ENCODE results near the gene FAM107B.

DNA sequence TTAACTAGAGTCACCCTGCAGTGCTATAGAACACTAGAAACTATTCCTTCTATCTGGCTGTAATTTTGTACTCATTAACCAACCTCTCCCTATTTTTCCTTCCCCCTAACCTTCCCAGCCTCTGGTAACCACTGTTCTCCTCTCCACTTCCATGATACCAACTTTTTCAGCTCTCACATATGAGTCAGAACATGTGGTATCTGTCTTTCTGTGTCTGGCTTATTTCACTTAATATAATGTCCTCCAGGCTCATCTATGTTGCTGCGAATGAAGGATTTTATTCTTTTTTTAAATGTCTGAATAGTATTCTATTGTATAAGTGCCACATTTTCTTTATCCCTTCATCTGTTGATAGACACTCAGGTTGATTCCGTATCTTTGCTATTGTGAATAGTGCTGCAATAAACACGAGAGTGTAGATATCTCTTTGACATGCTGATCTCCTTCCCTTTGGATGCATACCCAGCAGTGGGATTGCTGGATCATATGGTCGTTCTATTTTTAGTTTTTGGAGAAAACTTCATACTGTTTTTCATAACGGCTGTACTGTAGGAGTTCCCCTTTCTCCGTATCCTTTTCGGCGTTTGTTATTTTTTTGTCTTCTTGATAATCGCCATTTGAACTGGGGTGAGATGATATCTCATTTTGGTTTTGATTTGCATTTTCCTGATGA, 101.4 kb downstream of the FAM107B start:
- TF ChIP-seq TAF1 (IDR thresholded peaks at IDR 0.05; ENCODE audit: low read depth, low read length) (no peak), SPI1 (IDR thresholded peaks at IDR 0.05; ENCODE audit: low read depth, low read length) (no peak), POLR2A (IDR thresholded peaks at IDR 0.05; ENCODE audit: low read depth, low read length) (no peak), POLR2AphosphoS5 (IDR thresholded peaks at IDR 0.05; ENCODE audit: low read depth, low read length) (no peak), PAX5 (IDR thresholded peaks at IDR 0.05; ENCODE audit: insufficient read depth, low read length, severe bottlenecking) (no peak), POU2F2 (IDR thresholded peaks at IDR 0.05; ENCODE audit: low read depth, low read length) (no peak)
